ENCODE measurements around the gene GRIN1.
"Not testable (repeated sequence)": the region's sequence is repeated elsewhere in the genome, so short reads cannot be mapped to it uniquely, and the experiment has no call there.

The GRIN1 gene

GRCh38 chr9:137122796-137123467, 16.0 kb upstream of the GRIN1 start:
- not testable (repeated sequence) for H3K4me1 ChIP-seq (ENCODE audit: control insufficient read depth, insufficient read depth, low read length); H3K36me3 ChIP-seq (ENCODE audit: control insufficient read depth in 2 of 2, insufficient read depth in 1 of 2, low read length in 2 of 2); H3K4me3 ChIP-seq (ENCODE audit: low read depth, low read length); H3K9me3 ChIP-seq (ENCODE audit: control insufficient read depth, insufficient read depth, low read depth, low read length); H3K27ac ChIP-seq (ENCODE audit: extremely low read depth, low read depth, low read length)
- ChIA-PET POLR2A (interaction anchor here (0.7 to 1.3 kb wide), 3 partner anchors 15 to 1045 kb away, joined by 3 to 5 read pairs (median 3); partner anchors contain the start of genes ANAPC2 and SSNA1), CTCF (interaction anchor here (0.7 to 10.2 kb wide), 10 partner anchors 11 to 335 kb away, joined by 3 to 69 read pairs (median 4); partner anchors contain the start of genes CYSRT1 and RNF224)
- peak; percentile 95 for TF ChIP-seq ZNF121 (tag by site-specific recombination; IDR thresholded peaks at IDR 0.05)

DNA sequence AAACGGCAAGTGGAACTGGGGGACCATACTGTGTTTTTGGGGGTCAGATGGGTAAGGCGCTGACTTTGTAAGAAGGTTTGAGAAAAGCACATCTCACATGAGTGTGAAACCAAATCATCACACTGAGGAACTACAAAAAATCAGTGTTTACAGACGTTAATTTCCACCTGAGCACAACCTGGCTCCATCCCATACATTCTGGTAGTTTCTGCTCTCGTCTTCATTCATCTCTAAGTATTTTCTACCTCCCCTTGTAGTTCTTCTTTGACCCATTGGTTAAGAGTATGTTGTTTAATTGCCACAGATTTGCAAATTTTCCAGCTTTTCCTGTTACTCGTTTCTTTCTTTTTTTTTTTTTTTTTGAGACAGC, 15.5 kb upstream of the GRIN1 start:
- no peak overlapping the region for H3K27ac ChIP-seq (ENCODE audit: extremely low read depth, low read depth, low read length)
- H3K9me3 ChIP-seq (ENCODE audit: control insufficient read depth, insufficient read depth, low read depth, low read length): no peaks in the 10 kb centered on the region
- ChIA-PET POLR2A (interaction anchor here (0.7 to 1.3 kb wide), 2 partner anchors 23 to 66 kb away, joined by 5 to 7 read pairs; partner anchors contain the start of genes ANAPC2 and SSNA1), CTCF (interaction anchor here (0.7 to 10.2 kb wide), 8 partner anchors 11 to 336 kb away, joined by 3 to 69 read pairs (median 6); partner anchors contain the start of genes CYSRT1 and RNF224)
- no peak overlapping the region for H3K4me3 ChIP-seq (ENCODE audit: low read depth, low read length)
- TF ChIP-seq ZNF239 (tag by site-specific recombination; IDR thresholded peaks at IDR 0.05): no peak
- TF ChIP-seq ZNF548 (tag by site-specific recombination; IDR thresholded peaks at IDR 0.05): no peak
- no peaks in the 10 kb centered on the region for H3K4me1 ChIP-seq (ENCODE audit: control insufficient read depth, insufficient read depth, low read length)
- no peaks in the 10 kb centered on the region; a peak in 1 of 3 replicates for H3K36me3 ChIP-seq (ENCODE audit: control insufficient read depth in 2 of 2, insufficient read depth in 1 of 2, low read length in 2 of 2)

DNA sequence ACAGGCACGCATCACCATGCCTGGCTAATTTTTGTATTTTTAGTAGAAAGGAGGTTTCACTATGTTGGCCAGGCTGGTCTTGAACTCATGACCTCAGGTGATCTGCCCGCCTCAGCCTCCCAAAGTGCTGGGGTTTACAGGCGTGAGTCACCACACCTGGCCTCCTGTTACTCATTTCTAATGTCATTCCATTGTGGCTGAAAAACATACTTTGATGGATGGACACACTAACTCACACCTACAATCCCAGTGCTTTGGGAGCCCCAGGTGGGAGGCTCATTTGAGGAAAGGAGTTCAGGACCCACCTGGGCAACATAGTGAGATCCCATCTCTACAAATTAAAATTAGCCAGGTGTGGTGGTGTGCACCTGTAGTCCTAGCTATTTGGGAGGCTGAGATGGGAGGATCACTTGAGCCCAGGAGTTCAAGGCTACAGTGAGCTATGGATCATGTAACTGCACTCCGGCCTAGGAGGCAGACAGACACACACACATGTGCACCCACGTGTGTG, 14.9 kb upstream of the GRIN1 start:
- peak; percentile 94 for TF ChIP-seq ZNF121 (tag by site-specific recombination; IDR thresholded peaks at IDR 0.05)
- not testable (repeated sequence) for H3K27ac ChIP-seq (ENCODE audit: extremely low read depth, low read depth, low read length); H3K4me3 ChIP-seq (ENCODE audit: low read depth, low read length); H3K9me3 ChIP-seq (ENCODE audit: control insufficient read depth, insufficient read depth, low read depth, low read length); H3K36me3 ChIP-seq (ENCODE audit: control insufficient read depth in 2 of 2, insufficient read depth in 1 of 2, low read length in 2 of 2); H3K4me1 ChIP-seq (ENCODE audit: control insufficient read depth, insufficient read depth, low read length)
- POLR2A ChIA-PET: interaction anchor here (0.7 kb wide), 1 partner anchor 22 kb away, joined by 7 read pairs; no protein-coding TSS in a partner anchor
- CTCF ChIA-PET: interaction anchor here (0.6 to 10.2 kb wide), 8 partner anchors 10 to 336 kb away, joined by 3 to 69 read pairs (median 6); partner anchors contain the start of genes CYSRT1 and RNF224

GRCh38 chr9:137126786-137127185, 12.2 kb upstream of the GRIN1 start:
- H3K4me1 ChIP-seq (ENCODE audit: control insufficient read depth, insufficient read depth, low read length): no peaks in the 10 kb centered on the region
- no peaks in the 10 kb centered on the region for H3K36me3 ChIP-seq (ENCODE audit: control insufficient read depth in 2 of 2, insufficient read depth in 1 of 2, low read length in 2 of 2)
- no peaks in the 10 kb centered on the region for H3K9me3 ChIP-seq (ENCODE audit: control insufficient read depth, insufficient read depth, low read depth, low read length)
- no peak overlapping the region for H3K4me3 ChIP-seq (ENCODE audit: low read depth, low read length)
- TF ChIP-seq ZNF701 (tag by site-specific recombination; IDR thresholded peaks at IDR 0.05) (no peak), ZNF121 (tag by site-specific recombination; IDR thresholded peaks at IDR 0.05) (no peak), ZNF664 (tag by site-specific recombination; IDR thresholded peaks at IDR 0.05) (no peak)
- TF ChIP-seq, protein P1, sequence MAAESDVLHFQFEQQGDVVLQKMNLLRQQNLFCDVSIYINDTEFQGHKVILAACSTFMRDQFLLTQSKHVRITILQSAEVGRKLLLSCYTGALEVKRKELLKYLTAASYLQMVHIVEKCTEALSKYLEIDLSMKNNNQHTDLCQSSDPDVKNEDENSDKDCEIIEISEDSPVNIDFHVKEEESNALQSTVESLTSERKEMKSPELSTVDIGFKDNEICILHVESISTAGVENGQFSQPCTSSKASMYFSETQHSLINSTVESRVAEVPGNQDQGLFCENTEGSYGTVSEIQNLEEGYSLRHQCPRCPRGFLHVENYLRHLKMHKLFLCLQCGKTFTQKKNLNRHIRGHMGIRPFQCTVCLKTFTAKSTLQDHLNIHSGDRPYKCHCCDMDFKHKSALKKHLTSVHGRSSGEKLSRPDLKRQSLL (tag by site-specific recombination; IDR thresholded peaks at IDR 0.05): no peak
- POLR2A ChIA-PET: interaction anchor here (1.1 to 2.0 kb wide), 3 partner anchors 94 to 114 kb away, joined by 3 to 8 read pairs (median 5); partner anchors contain the start of gene TUBB4B
- CTCF ChIA-PET: interaction anchor here (2.4 kb wide), 1 partner anchor 110 kb away, joined by 14 read pairs; no protein-coding TSS in a partner anchor
- no peak overlapping the region for H3K27ac ChIP-seq (ENCODE audit: extremely low read depth, low read depth, low read length)

DNA sequence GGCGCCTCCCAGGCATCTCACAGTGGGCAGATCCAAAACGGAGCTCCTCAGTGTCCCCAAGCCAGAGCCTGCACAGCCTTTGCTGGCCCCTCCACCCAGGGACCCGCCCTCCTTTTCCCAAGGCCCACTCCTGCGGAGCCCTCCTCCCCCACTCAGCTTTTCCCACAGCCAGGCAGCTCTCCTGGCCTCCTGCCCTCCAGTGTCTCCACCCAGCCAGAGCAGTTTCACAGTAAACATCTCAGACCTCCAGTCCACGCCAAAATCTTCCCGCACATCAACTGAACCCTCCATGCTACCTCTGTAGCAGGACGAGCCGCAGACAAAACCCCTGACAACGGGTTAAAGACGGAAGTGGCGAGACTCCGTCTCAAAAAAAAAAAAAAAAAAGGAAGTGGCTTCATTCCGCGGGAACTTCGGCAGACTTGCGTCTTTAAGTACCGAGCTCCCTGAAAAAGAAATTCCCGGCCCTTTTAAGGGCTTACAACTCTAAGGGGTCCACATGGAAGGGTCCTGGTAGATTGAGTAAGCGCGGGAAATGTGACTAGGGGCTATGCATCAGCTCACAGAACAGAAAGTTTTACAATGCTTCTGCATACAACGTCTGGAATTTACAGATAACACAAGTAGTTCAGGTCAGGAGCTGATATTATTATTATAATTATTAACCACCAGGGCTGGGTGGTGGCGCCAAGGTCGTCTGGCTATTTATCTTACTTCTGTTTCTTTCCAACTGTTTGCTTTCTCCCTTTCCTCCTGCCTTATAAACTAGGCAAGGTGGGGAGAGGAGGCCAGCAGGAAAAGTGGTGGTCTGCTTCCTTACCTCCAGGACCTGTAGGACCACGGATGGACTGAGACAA, 11.4 kb upstream of the GRIN1 start:
- Histone ChIP-seq H3K27ac (ENCODE audit: extremely low read depth, low read depth, low read length) (no peak overlapping the region), H3K4me1 (ENCODE audit: control insufficient read depth, insufficient read depth, low read length) (no peaks in the 10 kb centered on the region), H3K4me3 (ENCODE audit: low read depth, low read length) (no peak overlapping the region), H3K9me3 (ENCODE audit: control insufficient read depth, insufficient read depth, low read depth, low read length) (no peaks in the 10 kb centered on the region), H3K36me3 (ENCODE audit: control insufficient read depth in 2 of 2, insufficient read depth in 1 of 2, low read length in 2 of 2) (no peaks in the 10 kb centered on the region)
- no peak for TF ChIP-seq ZNF155 (tag by site-specific recombination; IDR thresholded peaks at IDR 0.05)
- TF ChIP-seq KLF1 (tag by site-specific recombination; IDR thresholded peaks at IDR 0.05): peak; percentile 46; the same call in 1 of the 2 replicates
- no peak for TF ChIP-seq ZNF776 (tag by site-specific recombination; IDR thresholded peaks at IDR 0.05; ENCODE audit: borderline replicate concordance)
- TF ChIP-seq ZBTB8A (tag by site-specific recombination; IDR thresholded peaks at IDR 0.05): peak; percentile 60
- peak; percentile 37; the same call in 1 of the 2 replicates for TF ChIP-seq ZNF394 (tag by site-specific recombination; IDR thresholded peaks at IDR 0.05; ENCODE audit: borderline replicate concordance)
- TF ChIP-seq IKZF3 (tag by site-specific recombination; IDR thresholded peaks at IDR 0.05): peak; percentile 60; the same call in 1 of the 2 replicates
- 0 out of 2 replicates have a peak, but pooled peaks have one; percentile 29 for TF ChIP-seq ZNF335 (tag by site-specific recombination; conservative IDR thresholded peaks at IDR 0.05)
- peak; percentile 18 for TF ChIP-seq ZBTB26 (tag by site-specific recombination; optimal IDR thresholded peaks at IDR 0.05)
- TF ChIP-seq SP2 (tag by site-specific recombination; IDR thresholded peaks at IDR 0.05): peak; percentile 48
- TF ChIP-seq ZNF600 (tag by site-specific recombination; IDR thresholded peaks at IDR 0.05): peak; percentile 84
- ChIA-PET POLR2A (interaction anchor here (0.5 to 4.8 kb wide), 6 partner anchors 44 to 133 kb away, joined by 3 to 53 read pairs (median 7); partner anchors contain the start of genes LRRC26, TMEM210, TPRN and TUBB4B), CTCF (interaction anchor here (0.6 to 2.4 kb wide), 6 partner anchors 25 to 367 kb away, joined by 3 to 14 read pairs (median 4); no protein-coding TSS in a partner anchor)

Measured in HEK293 (cell line).